Measurements from ENCODE around the gene MYO5A. TPM values are rescaled to one million over a fixed set of nuclear protein-coding genes. Genes with fewer than 3 reads are reported as not detected.

MYO5A gene
- total and polyA plus RNA-seq, 2 donors (not counting 3 experiments of a cell fraction or from before 2014, with no cell fraction given): 31.9 to 91.9 TPM

- Histone ChIP-seq H3K27me3 (ENCODE audit: control insufficient read depth in 2 of 2, insufficient read depth in 2 of 2, low read length in 2 of 2) (no peaks in the 10 kb centered on the region), H2AFZ (ENCODE audit: low read depth, low read length) (no peak overlapping the region), H3K4me3 (replicated peaks in 1 of 3; ENCODE audit: insufficient read depth in 1 of 3, low read depth in 1 of 3, low read length in 3 of 3) (no peak overlapping the region), H3K9me1 (replicated peaks; ENCODE audit: control insufficient read depth, extremely low read depth, insufficient read depth, low read length) (no peaks in the 10 kb centered on the region), H4K20me1 (replicated peaks; ENCODE audit: control insufficient read depth, extremely low read depth, insufficient read depth, low read length) (peaks cover 3% of the 10 kb centered on the region), H3K9ac (replicated peaks; ENCODE audit: extremely low read depth, insufficient read depth, low read length) (no peak overlapping the region), H3K4me1 (ENCODE audit: control insufficient read depth, extremely low read depth, insufficient read depth, low read length) (peaks cover 8% of the 10 kb centered on the region), H3K79me2 (ENCODE audit: control insufficient read depth, insufficient read depth, low read length) (peaks cover 98% of the 10 kb centered on the region), H3K27ac (ENCODE audit: insufficient read depth, low read depth, low read length) (no peak overlapping the region), H3K4me2 (ENCODE audit: insufficient read depth, low read length) (no peak overlapping the region), H3K36me3 (ENCODE audit: control insufficient read depth in 2 of 2, extremely low read depth in 1 of 2, insufficient read depth in 2 of 2, low read length in 2 of 2) (no peaks in the 10 kb centered on the region), H3K9me3 (replicated peaks; ENCODE audit: control insufficient read depth, insufficient read depth, low read length) (no peaks in the 10 kb centered on the region)
- dilution Hi-C loops (cut with MboI; ENCODE audit: extremely low pct_ligation_motif_present, low sequenced_read_pairs) (no loop called here), intact Hi-C loops (cut with micrococcal nuclease) (no loop called here)
- FAIRE-seq (no peak), DNase-seq (ENCODE audit: low read depth, low spot score) (no peak)
- POLR2A ChIA-PET: no interaction called here
- BruUV-seq (replicated peaks): no TSS peak
- no peak for TF ChIP-seq EZH2 (IDR thresholded peaks at IDR 0.05; ENCODE audit: borderline replicate concordance, low read depth, low read length, severe bottlenecking)
- TF ChIP-seq GATA2 (IDR thresholded peaks at IDR 0.05; ENCODE audit: insufficient read depth, insufficient read length, low read depth, low read length): no peak
- TF ChIP-seq CTCF (IDR thresholded peaks at IDR 0.05; ENCODE audit: extremely low read depth in 1 of 2, insufficient read depth in 1 of 2, low read depth in 1 of 2, low read length in 2 of 2): no peak
- no peak for TF ChIP-seq FOS (IDR thresholded peaks at IDR 0.05; ENCODE audit: borderline replicate concordance, insufficient read depth, low read length)
- no peak for TF ChIP-seq JUN (IDR thresholded peaks at IDR 0.05; ENCODE audit: borderline replicate concordance, insufficient read depth, insufficient read length, low read depth)
- TF ChIP-seq MYC (IDR thresholded peaks at IDR 0.05; ENCODE audit: low read depth, low read length): no peak
- no peak for TF ChIP-seq POLR2AphosphoS5 (IDR thresholded peaks at IDR 0.05; ENCODE audit: insufficient read depth, low read depth, low read length)
- no peak for TF ChIP-seq POLR2A (IDR thresholded peaks at IDR 0.05; ENCODE audit: low read depth, low read length)
- TF ChIP-seq MAX (IDR thresholded peaks at IDR 0.05; ENCODE audit: insufficient read depth, insufficient read length): no peak
- CTCF ChIA-PET: no interaction called here
These were observed 8.3 kb downstream of the MYO5A start for GRCh38 chr15:52520421-52520820.

All from endothelial cell of umbilical vein (primary cell).